Measurements from ENCODE around the gene SETD1A. TPM values are rescaled to one million over a fixed set of nuclear protein-coding genes. Genes with fewer than 3 reads are reported as not detected.

Gene SETD1A
- total and polyA plus RNA-seq, 9 of the 15 experiments (the other 6 are each of a cell fraction or from before 2014, with no cell fraction given): 0.08 to 36.0 (median 4.2) TPM

DNA sequence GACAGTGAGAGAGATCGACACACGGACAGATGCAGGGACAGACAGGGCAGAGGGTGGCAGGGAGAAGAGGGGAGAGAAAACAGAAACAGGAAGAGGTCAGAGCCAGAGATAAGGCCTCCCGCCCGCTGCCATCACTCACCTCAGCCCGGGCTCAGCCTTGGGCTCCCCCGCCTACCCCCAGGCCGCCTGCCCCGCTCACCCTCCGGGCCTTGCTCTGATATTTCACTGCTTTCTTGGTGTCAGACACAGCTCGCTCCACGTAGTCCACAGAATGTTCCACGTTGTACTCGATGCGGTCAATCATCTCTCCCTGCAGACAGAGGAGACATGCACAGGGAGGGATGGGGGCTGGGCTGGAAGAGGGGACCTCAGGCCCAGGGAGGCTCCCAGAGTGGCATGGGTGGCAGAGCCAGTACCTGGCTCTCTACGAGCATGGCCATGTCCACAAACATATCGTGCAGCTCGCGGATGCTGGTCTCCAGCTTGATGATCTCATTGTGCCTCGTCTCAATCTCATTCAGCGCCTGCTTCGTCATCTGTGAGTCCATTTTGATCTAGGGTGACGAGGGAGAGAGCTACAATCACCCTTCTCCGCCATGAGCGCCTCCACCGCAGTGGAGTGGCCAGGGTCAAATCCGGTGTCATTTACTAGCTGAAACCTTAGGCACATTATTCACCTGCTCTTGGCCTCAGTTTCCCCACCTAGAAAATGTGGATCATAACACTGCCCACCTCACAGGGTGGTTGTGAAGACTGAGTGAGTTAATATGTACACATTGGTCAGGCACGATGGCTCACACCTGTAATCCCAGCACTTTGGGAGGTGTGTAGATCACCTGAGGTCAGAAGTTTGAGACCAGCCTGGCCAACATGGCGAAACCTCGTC, 35.6 kb downstream of the SETD1A start (continued):
- TF ChIP-seq ZNF274 (IDR thresholded peaks at IDR 0.05; ENCODE audit: borderline replicate concordance, low read depth, low read length) (no peak), EHMT2 (IDR thresholded peaks at IDR 0.05) (no peak), RUNX1 (IDR thresholded peaks at IDR 0.05; ENCODE audit: low read depth) (no peak), ZNF384 (IDR thresholded peaks at IDR 0.05; ENCODE audit: low read depth, low read length) (no peak), ZC3H8 (IDR thresholded peaks at IDR 0.05) (no peak), ZNF224 (CRISPR knock-in tag; IDR thresholded peaks at IDR 0.05) (no peak), FUS (optimal IDR thresholded peaks at IDR 0.05; ENCODE audit: low read depth, low read length) (no peak), CBX3 (IDR thresholded peaks at IDR 0.05; ENCODE audit: borderline replicate concordance in 1 of 2, low read length in 2 of 2) (no peak), SIN3A (IDR thresholded peaks at IDR 0.05; ENCODE audit: borderline replicate concordance in 2 of 2, control insufficient read depth in 1 of 2, low read depth in 2 of 2, low read length in 2 of 2) (no peak), RBBP5 (IDR thresholded peaks at IDR 0.05; ENCODE audit: borderline replicate concordance, insufficient read depth, low read length, poor library complexity, severe bottlenecking) (no peak), NFATC3 (IDR thresholded peaks at IDR 0.05) (no peak), KLF16 (IDR thresholded peaks at IDR 0.05) (no peak), NONO (IDR thresholded peaks at IDR 0.05; ENCODE audit: low read depth in 2 of 2, low read length in 1 of 2) (no peak), ZNF57 (CRISPR knock-in tag; IDR thresholded peaks at IDR 0.05) (peak; percentile 61; the same call in 1 of the 2 replicates), PRMT5 (CRISPR knock-in tag; IDR thresholded peaks at IDR 0.05) (no peak), NCOR1 (IDR thresholded peaks at IDR 0.05) (no peak), ZNF140 (CRISPR knock-in tag; IDR thresholded peaks at IDR 0.05) (no peak), TCFL5 (CRISPR knock-in tag; conservative IDR thresholded peaks at IDR 0.05) (no peak), CBX5 (IDR thresholded peaks at IDR 0.05; ENCODE audit: borderline replicate concordance, low read depth) (no peak), GTF2A2 (tag; IDR thresholded peaks at IDR 0.05) (no peak), HDAC8 (tag; IDR thresholded peaks at IDR 0.05) (peak; percentile 72; the same call in 1 of the 2 replicates), NR2F6 (CRISPR knock-in tag; IDR thresholded peaks at IDR 0.05) (no peak), COPS2 (conservative IDR thresholded peaks at IDR 0.05) (no peak), CREB1 (IDR thresholded peaks at IDR 0.05) (no peak), CREB1 (CRISPR knock-in tag; IDR thresholded peaks at IDR 0.05) (no peak), FOXA3 (CRISPR knock-in tag; conservative IDR thresholded peaks at IDR 0.05 in 1 of 2, IDR thresholded peaks at IDR 0.05 in 1 of 2) (no peak), NR1H2 (CRISPR knock-in tag; IDR thresholded peaks at IDR 0.05) (no peak), ZFP1 (CRISPR knock-in tag; IDR thresholded peaks at IDR 0.05) (no peak), STAG1 (CRISPR knock-in tag; IDR thresholded peaks at IDR 0.05; ENCODE audit: borderline replicate concordance) (no peak)
